GM10266 (cell line): ENCODE results near the gene DNAH8.
A peak's percentile ranks its signal among the peaks of the same experiment; 100 is the strongest.
"Not testable (repeated sequence)": the region's sequence is repeated elsewhere in the genome, so short reads cannot be mapped to it uniquely, and the experiment has no call there.

Source experiments
- DNase-seq: peaks from one replicate; pipeline ENCODE4 v3.0.0; 2012; ENCODE audit errors: extremely low spot score
- TF ChIP-seq, protein P1 (sequence below): IDR thresholded peaks from 2 replicates; pipeline ENCODE4 v1.5.1; 2012; ENCODE audit warnings: mild to moderate bottlenecking, low read depth; ENCODE audit not compliant: control insufficient read depth, insufficient read depth; ENCODE audit errors: missing control alignments

DNAH8 gene

DNA sequence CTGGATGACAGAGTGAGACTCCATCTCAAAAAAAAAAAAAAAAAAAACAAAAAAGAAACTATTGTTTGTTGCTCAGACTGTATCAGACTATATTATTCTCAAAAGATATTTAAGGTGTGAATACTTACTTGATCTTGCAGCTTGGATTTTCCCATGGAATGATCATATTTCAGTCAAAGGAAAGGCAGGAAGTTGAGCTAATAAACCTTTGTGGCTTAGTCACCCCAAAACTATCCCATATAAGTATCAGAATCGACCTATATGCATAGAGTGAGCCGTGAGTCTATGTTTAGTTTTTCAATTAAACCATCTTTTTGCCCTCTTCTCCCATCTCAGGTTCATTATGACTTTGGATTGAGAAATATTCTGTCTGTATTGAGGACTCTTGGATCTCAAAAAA lies 152.6 kb downstream of the DNAH8 start:
- TF ChIP-seq, protein P1, sequence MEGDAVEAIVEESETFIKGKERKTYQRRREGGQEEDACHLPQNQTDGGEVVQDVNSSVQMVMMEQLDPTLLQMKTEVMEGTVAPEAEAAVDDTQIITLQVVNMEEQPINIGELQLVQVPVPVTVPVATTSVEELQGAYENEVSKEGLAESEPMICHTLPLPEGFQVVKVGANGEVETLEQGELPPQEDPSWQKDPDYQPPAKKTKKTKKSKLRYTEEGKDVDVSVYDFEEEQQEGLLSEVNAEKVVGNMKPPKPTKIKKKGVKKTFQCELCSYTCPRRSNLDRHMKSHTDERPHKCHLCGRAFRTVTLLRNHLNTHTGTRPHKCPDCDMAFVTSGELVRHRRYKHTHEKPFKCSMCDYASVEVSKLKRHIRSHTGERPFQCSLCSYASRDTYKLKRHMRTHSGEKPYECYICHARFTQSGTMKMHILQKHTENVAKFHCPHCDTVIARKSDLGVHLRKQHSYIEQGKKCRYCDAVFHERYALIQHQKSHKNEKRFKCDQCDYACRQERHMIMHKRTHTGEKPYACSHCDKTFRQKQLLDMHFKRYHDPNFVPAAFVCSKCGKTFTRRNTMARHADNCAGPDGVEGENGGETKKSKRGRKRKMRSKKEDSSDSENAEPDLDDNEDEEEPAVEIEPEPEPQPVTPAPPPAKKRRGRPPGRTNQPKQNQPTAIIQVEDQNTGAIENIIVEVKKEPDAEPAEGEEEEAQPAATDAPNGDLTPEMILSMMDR = no peak
- DNase-seq = no peak

DNA sequence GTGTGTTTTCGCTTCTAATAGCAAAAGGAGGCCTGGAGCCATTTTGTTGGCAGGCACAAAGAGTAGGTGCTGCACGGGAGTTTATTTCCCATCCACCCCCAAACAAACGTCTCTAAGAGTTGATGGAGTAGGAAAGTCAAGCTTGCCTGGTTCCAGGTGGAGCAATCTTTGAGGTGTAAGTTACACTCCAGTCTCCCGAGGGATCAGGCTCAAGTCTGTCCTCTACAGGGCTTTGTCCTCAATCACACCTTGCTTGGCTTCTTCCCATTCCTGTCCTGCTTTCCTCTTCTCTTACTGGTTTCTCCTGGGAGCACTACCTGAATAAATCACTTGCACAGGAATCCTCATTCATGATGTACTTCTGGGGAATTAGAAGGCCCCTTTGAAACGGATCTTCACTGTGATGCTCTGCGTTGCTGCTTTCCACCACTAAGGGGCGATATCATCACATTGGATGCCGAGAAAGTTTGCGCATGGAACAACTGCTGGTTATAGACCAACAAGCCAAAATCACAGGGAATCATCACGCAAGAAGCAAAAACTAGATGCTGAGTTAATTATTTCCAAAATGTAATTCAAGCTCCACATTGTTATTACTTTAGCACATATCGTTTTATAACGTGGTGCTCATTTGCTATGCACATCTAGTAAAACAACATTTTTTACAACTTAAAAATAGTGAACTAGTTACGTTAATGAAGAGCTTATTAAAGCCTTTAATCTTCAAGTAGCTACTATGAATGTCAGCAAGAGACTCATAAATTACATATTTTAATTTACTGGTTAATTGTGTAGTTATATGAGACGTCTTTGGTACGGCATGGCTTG lies 156.8 kb downstream of the DNAH8 start:
- TF ChIP-seq, protein P1 = peak; percentile 85
- DNase-seq = peak; percentile 47

GRCh38 chr6:38873001-38873400 lies 157.9 kb downstream of the DNAH8 start:
- DNase-seq = no peak
- TF ChIP-seq, protein P1 = no peak

- DNase-seq = not testable (repeated sequence)
These were observed 158.7 kb downstream of the DNAH8 start for GRCh38 chr6:38873816-38874215.

DNA sequence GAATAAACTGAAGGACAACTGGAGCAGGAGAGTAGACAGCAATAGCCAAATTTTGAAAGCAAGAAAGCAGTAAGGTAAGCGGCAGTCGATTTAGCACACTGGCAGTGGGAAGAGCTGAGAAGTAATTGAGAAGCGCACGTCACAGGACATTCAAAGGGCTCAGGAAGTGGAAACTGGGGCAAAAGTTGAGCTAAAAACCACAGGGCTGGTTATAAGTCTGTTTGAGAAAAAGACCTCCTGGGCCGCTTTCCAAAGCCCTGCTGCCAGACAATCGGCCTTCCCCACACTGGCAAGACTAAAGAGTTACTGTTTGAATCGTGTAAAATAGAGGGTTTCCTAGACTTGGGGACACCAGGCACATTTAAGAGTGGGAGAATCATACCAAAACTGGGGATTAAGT lies 161.4 kb downstream of the DNAH8 start:
- peak; percentile 10 for DNase-seq
- TF ChIP-seq, protein P1 = no peak

DNA sequence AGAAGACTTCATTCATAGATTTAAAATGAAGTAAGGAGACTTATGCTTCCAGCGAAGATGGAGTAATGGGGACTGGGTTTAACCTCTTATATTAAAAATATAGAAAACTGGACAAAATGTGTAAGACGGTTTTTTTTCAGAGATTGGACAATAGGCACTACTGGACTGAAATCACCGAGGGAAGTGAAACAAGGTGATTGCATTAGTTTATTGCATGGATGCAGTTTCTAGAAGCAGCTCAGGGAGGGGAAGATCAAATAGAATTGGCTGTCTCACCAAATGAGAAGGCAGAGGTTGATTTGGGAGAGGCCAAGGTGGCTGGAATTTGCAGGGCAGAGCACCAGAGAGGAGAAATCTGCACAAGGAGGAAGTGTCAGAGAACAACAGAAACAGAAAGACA lies 162.6 kb downstream of the DNAH8 start:
- TF ChIP-seq, protein P1 = no peak
- no peak for DNase-seq

- DNase-seq = no peak
These were observed 167.0 kb downstream of the DNAH8 start for GRCh38 chr6:38882157-38882556.

More at GRCh38 chr6:38882157-38882556, 167.0 kb downstream of the DNAH8 start:
- TF ChIP-seq, protein P1 = no peak
